HG03045 (cell line): ENCODE measurements around the gene ARHGAP24.
"Not testable (repeated sequence)": the region's sequence is repeated elsewhere in the genome, so short reads cannot be mapped to it uniquely, and the experiment has no call there.

Experiments
- ATAC-seq: cut with Tn5 transposase; IDR thresholded peaks from one replicate; pipeline ENCODE4 v1.9.1; 2021; ENCODE audit warnings: mild to moderate bottlenecking, moderate library complexity; ENCODE audit not compliant: unreplicated experiment

Gene ARHGAP24

GRCh38 chr4:85642356-85643100 lies 167.6 kb downstream of the ARHGAP24 start:
- ATAC-seq: no peak

- no peak for ATAC-seq
Measured at GRCh38 chr4:85644061-85644460, 169.1 kb downstream of the ARHGAP24 start.

DNA sequence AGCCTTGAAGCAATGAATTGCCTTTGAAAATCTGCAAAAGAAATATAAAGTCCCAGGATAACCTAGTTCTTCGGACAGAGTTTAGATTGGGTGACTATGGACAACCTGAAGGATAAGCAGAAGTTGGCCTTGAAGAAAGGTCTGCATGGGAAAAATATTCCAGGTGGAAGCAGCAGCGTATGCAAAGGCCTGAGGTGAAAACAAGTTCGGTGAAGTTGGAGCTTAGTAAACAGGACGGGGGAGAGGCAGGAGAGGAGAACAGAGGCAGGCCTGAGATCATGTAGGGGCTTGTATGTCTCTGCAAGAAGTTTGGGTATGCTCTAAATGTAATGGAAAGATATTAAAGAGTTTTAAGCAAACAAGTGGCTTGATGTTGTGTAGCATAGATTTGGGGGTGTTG lies 176.0 kb downstream of the ARHGAP24 start:
- no peak for ATAC-seq

DNA sequence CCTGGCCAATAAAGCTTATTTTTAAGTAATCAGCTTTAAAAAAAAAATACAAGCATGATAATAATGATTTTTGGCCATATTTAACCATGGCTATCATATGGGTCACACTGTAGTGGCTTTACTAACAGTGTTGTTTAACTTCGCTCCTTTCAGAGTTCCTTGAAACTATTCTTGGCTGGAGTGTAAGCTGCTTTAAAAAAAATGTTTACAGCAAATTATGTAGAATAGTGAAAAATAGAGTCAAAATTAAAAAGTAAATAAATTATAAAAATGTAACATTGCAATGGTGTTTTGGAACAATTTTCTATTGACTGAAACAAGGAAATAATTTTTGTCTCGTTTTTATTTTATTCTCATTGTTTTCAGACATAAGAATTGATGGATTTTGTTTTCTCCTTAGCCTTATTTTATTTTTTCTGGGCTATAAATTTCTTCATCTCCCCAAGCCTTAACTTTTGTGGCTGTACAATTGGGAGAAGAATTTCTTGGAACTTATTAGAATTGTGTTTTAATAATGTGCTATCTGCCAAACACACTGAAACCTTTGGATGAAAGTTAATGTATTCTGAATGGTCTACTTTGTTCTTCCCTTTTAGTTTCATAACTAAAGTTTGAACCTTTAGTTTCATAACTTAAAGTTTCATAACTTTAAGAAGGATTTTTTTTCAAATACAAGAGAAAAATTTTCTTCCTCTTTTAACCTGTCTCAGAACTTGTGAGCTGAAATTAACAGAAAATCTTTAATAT lies 182.0 kb downstream of the ARHGAP24 start:
- ATAC-seq: no peak

DNA sequence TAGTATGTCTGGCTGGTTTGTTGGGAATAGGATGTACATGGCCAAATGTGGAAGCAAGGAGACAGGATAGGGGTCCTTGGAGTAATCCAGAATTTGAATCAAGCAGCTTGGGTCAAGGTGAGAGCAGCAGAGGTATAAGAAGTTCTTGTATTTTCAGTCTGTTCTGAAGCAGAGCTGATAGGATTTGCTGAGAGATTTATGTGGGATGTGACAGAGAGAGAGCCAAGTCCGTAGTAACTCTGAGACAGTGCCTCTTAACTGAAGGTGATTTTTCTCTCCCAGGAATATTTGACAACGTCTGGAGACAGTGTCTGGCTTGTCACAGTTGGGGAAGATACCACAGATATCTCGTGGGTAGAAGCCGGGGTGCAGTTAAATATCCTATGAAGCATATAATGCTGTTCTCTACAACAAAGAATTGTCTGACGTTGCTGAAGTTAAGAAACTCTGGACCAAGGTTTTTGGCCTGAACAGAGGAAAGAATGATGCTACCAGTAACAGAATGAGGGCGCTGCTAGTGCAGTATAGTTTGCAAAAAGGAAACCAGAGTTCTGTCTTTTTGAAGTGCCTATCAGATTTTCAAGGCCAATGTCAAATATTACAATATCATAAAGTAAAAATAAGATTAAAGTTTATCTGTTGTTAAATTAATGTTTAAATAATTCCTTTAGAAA lies 184.0 kb downstream of the ARHGAP24 start:
- no peak for ATAC-seq

DNA sequence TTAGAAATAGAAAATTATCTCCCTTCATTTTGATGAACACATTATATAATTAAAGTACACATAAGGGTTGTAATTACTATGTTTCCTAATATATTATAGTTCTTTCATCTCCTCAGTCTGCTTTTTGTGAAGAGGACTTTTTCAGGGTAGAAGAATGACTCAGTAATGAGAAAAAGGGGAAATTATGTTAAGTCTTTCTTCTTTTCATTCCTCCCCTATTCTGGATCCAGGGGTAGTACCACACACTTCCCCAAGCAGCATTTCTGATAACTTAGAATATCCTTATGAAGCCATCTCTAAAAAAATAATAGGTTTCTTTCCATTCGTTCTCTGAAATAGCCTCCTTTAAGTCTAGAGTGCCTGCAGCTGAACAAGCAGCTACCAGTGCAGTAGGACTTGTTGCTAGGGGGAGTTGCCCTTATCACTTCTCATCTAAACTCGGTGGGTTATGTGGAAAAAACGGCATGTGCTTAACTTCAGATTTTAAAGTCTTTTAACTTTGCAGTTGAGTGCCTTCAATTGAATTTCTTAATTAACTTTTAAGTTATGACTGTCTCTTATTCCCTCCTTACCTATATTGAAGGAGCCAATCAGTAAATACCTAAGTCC lies 184.8 kb downstream of the ARHGAP24 start:
- no peak for ATAC-seq

DNA sequence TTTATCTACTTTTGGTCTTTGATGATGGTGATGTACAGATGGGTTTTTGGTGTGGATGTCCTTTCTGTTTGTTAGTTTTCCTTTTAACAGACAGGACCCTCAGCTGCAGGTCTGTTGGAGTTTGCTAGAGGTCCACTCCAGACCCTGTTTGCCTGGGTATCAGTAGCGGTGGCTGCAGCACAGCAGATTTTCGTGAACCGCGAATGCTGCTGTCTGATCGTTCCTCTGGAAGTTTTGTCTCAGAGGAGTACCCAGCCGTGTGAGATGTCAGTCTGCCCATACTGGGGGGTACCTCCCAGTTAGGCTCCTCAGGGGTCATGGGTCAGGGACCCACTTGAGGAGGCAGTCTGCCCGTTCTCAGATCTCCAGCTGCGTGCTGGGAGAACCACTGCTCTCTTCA lies 191.7 kb downstream of the ARHGAP24 start:
- not testable (repeated sequence) for ATAC-seq

DNA sequence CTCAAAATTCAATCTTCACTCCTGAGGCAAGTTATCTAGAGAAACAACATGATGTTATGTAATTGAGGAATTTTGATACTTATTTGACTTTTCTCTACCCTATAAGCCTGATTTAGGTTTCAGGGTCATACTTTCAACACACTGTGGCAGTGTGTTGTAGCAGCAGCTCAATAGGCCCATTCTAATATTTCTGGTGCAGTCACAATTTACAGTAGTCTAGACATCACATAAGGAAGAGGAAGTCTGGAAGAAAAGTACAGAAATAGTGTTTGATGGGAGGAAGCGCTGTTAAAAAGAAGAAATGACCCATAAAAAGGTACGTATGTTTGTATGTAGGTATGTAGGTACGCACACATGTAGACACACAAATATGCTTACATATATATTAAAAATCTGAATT lies 194.3 kb downstream of the ARHGAP24 start:
- no peak for ATAC-seq

- no peak for ATAC-seq
Measured at GRCh38 chr4:85669992-85670548, 195.1 kb downstream of the ARHGAP24 start.

DNA sequence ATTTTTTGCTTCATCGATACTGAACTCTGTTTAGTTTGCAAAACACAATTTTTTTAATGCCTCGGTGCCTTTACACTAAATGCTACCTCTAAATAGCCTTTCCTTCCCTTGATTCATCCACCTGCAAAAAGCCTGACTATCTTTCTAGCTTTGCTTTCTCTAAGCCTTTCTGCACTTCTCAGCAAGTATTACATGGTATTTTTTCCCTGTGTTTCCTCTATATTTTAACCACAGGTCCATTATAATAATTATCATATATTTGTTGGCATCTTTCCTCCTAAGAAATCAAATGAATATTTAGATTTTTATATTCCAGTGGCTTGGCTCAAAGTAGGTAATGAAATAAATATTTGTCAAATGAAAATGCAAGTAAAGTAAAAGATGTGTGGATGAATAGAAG lies 196.2 kb downstream of the ARHGAP24 start:
- ATAC-seq: no peak

- ATAC-seq: no peak
Measured at GRCh38 chr4:85672116-85672515, 197.2 kb downstream of the ARHGAP24 start.

GRCh38 chr4:85672959-85673358 lies 198.0 kb downstream of the ARHGAP24 start:
- ATAC-seq: no peak

DNA sequence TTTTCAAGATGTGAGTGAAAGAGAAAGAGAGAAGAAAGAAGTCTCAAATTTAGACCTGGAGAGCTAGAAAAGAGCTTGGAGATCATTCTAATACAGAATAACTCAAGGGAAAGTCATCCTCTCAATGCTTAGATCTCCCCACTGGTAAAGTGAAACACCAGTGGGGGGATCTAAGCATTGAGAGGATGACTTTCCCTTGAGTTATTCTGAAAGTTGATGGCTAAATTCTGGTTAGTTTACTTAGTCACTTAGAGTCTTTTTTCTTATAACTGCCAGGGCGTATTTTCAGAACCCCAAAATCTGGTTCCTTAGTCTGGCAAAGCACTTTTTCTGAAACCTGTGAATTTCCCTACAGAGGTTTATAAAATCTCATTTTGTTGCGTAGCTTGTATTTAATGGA lies 198.6 kb downstream of the ARHGAP24 start:
- no peak for ATAC-seq

GRCh38 chr4:85675076-85676049 lies 200.4 kb downstream of the ARHGAP24 start:
- no peak for ATAC-seq

DNA sequence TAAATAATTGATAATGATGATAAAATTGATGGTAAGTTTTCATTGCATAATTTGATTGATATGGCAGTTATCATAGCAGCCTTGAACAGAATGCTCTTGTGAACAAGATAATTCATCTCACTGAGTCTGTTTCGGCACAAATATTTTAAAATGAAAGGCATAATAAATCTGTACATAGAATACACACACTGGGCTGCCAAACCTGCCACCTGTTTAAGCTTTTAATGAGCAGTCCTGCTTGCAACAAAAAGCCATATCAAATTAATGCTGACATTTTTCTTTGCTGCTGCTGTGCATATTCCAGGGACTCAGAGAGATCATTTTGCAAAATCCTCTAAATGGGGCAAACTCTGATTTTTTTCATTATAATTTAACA lies 201.1 kb downstream of the ARHGAP24 start:
- no peak for ATAC-seq

DNA sequence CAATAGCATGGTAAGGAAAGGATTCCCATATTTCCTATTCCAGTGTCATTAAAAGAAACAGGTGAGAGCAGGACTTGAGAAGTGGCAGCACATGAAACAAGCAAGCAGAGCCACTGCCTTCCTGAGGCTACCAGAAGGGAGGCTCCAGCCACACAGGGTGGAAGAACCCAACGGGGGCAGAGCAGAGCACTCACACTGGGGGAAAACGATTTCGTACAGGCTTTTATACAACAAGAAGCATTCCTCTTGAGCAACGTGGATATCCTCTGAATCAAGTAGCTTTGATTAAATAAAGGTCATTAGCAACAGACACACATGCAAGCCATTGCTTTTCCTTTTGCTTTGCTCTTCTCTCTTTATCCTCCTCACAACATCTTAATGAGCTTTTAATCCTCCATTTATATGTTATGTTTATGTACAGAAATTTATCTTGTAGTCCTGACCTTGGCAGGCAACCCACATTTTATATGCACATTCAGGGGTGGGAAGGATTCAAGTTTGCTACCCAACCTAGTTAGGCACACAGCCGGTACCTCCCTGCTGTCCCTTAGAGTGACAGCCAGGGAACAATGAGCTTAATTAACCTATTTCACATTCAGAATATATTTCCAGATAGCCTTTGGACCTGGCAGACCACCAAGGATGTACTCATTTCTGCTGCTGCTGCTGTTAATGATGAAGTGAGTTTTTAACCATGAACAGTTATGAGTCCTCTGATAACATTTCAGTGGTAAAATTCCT lies 202.1 kb downstream of the ARHGAP24 start:
- no peak for ATAC-seq

DNA sequence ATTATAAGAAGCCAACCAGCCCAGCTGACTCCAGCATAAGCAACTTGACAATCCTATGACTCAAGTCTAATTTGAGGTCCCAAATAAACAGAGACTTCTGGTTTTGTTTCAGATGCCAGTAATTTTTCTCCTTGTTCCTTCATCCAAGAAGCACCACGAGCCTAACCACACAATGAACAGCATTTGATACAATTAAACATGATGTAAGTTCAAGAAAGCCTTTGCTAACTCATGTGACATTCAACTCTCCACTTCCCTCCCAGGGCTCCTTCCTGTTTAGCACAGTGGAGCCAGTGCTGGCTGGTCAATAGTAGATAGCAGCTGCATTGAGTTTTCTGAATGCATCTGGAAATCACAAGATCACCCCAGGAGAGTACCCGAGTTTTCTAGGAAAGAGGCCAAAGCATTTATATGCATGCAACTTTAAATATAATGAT lies 206.3 kb downstream of the ARHGAP24 start:
- no peak for ATAC-seq

DNA sequence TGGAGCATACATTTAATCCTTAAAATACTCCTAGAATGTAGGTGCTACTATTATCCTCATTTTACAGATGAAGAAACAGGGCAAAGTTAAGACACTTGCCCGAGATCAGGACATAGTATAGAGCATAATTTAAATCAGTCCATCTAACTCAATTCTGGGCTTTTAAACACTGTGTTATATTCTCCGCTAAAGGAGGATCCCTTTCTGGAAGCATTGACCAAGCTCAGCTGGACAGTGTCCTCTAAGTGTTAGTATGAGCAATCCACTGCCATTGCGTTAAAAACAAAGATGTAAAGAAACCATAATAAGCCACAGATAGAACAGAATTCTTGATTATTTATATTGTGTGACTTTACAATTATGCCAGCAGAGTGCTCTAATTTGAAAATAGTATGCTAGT lies 207.0 kb downstream of the ARHGAP24 start:
- no peak for ATAC-seq

GRCh38 chr4:85682391-85682790 lies 207.4 kb downstream of the ARHGAP24 start:
- no peak for ATAC-seq
